IPS-18c (cell line): ENCODE measurements around the gene CYTL1.

ENCODE experiments used
- H3K4me3 ChIP-seq: 2 replicates; pipeline ENCODE4 v1.7.0; 2013; ENCODE audit warnings: low read depth, mild to moderate bottlenecking, low read length, moderate library complexity; ENCODE audit not compliant: insufficient read depth
- H3K9me3 ChIP-seq: one replicate; pipeline ENCODE4 v1.6.1; 2013; ENCODE audit warnings: mild to moderate bottlenecking, low read length, moderate library complexity; ENCODE audit not compliant: control insufficient read depth, insufficient read depth

Gene CYTL1

DNA sequence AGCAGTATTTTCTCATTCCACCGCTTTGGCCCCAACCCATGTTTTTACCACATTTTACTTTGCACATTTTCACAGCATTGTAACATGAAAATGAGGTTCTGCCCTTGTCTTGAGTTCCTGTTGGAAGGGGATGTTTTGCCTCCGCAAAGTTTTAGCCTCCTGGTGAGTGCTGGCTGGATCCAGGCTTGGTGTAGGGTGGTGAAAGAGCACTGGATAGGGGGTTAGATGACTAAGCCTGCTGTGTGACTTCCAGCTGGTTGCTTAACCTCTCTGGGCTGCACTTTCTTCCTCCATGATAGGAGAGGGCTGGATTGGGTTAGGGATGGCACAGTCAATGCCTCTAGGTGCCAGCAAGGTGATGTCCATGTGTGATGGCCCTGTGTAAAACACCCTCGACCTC, 28.9 kb downstream of the CYTL1 start:
- Histone ChIP-seq H3K4me3 (no peak overlapping the region), H3K9me3 (no peaks in the 10 kb centered on the region)

GRCh38 chr4:4989083-4989622, 30.1 kb downstream of the CYTL1 start:
- Histone ChIP-seq H3K9me3 (no peaks in the 10 kb centered on the region), H3K4me3 (no peak overlapping the region)

DNA sequence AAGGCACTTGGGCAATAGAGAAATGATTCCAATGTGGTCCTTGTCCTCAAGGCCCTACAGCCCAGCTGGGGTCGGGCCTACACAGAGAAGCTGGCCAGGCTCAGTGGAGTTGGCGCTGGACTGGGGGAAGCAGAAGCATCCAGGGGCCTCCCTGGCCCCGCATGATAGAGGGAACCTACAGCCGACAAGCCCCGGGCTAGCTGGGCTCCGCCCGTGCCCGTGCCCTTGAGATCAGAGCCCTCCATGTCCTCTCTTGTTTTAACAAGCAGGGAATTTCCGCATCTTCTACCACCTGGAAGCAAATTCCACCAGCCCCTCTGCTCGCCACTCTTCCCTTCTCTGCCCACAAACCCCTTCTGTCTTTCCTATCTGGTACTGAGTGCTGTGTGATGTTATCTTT, 31.6 kb downstream of the CYTL1 start:
- Histone ChIP-seq H3K9me3 (no peaks in the 10 kb centered on the region), H3K4me3 (no peak overlapping the region)

GRCh38 chr4:4986841-4987240, 32.4 kb downstream of the CYTL1 start:
- no peak overlapping the region for H3K4me3 ChIP-seq

GRCh38 chr4:4985844-4986243, 33.4 kb downstream of the CYTL1 start:
- H3K9me3 ChIP-seq, result no peaks in the 10 kb centered on the region

More at GRCh38 chr4:4986841-4987240, 32.4 kb downstream of the CYTL1 start:
- H3K9me3 ChIP-seq, result no peaks in the 10 kb centered on the region

DNA sequence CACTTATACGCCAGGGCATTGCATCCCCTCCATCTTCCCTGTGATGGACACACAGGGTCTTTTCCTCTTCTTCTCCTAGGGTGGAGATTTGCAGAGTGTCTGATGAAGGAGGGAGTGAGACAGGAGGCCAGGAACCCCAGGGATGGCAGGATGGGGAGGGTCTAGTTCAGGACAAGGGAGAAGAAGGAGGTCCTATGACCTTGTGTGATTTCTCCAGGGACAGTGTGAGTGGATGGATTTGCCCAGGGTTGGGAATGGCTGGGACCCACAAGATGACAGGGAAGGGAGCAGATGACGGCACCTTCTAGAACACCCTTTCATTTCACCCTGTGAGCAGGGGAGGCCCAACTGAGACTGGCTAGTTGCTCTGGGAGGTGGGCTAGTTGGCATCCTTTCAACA, 34.2 kb downstream of the CYTL1 start:
- Histone ChIP-seq H3K9me3 (no peaks in the 10 kb centered on the region), H3K4me3 (no peak overlapping the region)

More at GRCh38 chr4:4985844-4986243, 33.4 kb downstream of the CYTL1 start:
- no peak overlapping the region for H3K4me3 ChIP-seq

- Histone ChIP-seq H3K4me3 (no peak overlapping the region), H3K9me3 (peaks cover 4% of the 10 kb centered on the region)
Observed at GRCh38 chr4:4984186-4984585, 35.1 kb downstream of the CYTL1 start.

DNA sequence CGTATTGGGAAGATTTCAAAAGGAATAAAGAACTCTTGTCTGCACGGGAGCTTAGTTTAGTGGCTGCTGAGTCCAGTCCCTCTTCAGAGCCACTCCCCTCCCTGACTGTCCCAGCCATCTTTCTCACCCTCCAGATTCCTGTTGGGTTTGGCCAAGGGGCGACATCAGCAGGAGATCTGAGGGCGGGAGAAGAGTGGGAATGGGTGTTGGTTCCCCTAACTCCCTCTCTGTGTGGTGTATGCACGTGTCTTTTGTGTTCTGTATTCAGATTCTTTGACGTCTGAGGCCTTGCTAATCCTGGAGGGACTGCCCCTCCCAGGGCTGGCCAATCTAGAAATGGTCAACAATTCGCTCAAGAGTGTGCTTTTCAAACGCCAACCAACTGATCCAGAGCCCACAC, 37.4 kb downstream of the CYTL1 start:
- Histone ChIP-seq H3K9me3 (peaks cover 4% of the 10 kb centered on the region), H3K4me3 (no peak overlapping the region)

DNA sequence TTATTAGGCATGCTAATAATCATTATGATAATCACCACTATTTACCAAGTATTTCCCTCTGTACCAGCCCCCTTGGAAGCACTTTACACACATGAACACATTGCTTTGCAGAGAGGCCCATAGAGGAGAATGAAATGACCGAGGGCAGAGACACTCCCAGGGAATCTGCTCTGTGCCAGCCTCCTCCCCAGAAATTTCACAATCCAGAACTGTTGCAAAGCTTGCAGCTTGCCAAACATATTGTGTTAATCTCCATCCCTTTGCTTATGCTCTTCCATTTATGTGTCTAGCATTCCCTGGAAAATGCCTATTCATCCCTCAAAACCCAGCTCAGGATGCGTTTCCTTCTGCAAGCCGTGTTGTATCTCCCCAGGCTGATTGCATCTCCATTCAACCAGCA, 37.8 kb downstream of the CYTL1 start:
- Histone ChIP-seq H3K9me3 (peaks cover 4% of the 10 kb centered on the region), H3K4me3 (no peak overlapping the region)

GRCh38 chr4:4980621-4981230, 38.5 kb downstream of the CYTL1 start:
- Histone ChIP-seq H3K4me3 (no peak overlapping the region), H3K9me3 (peaks cover 5% of the 10 kb centered on the region)

GRCh38 chr4:4979971-4980370, 39.3 kb downstream of the CYTL1 start:
- H3K9me3 ChIP-seq, result peaks cover 9% of the 10 kb centered on the region
- no peak overlapping the region for H3K4me3 ChIP-seq

- Histone ChIP-seq H3K4me3 (no peak overlapping the region; the same call in 1 of the 2 replicates), H3K9me3 (peaks cover 15% of the 10 kb centered on the region)
Observed at GRCh38 chr4:4974727-4975126, 44.5 kb downstream of the CYTL1 start.

GRCh38 chr4:4971796-4972195, 47.5 kb downstream of the CYTL1 start:
- Histone ChIP-seq H3K9me3 (peaks cover 12% of the 10 kb centered on the region), H3K4me3 (no peak overlapping the region)

DNA sequence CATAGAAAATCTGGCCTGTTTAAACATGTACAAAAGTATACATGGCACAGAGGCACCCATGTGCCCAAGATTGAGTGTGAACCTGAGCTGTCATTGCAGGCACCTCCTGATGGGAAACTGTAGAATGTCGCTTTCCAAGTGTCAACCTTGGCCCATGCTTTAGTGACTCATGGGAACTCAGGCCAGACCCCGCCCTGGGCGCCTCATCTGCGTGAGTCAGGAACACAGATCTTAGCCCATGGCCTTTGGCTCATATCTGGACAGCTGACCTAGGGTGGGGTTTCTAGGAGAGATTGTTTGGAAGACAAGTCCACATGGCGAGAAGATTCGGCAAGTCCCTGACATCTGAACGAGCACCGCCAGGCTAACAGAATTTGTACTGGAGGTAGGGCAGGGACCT, 50.0 kb downstream of the CYTL1 start:
- peaks cover 2% of the 10 kb centered on the region for H3K9me3 ChIP-seq
- H3K4me3 ChIP-seq, result no peak overlapping the region

GRCh38 chr4:4968161-4968725, 51.0 kb downstream of the CYTL1 start:
- H3K9me3 ChIP-seq, result no peaks in the 10 kb centered on the region
- H3K4me3 ChIP-seq, result no peak overlapping the region
